Endothelial cell of umbilical vein (primary cell): ENCODE measurements around the gene NDUFS8. TPM values are rescaled to one million over a fixed set of nuclear protein-coding genes. Genes with fewer than 3 reads are reported as not detected.
"Not testable (repeated sequence)": the region's sequence is repeated elsewhere in the genome, so short reads cannot be mapped to it uniquely, and the experiment has no call there.

Experiments used
- Bru-seq: library from RNA; stranded (reverse); fragments of 400-500 nt; gene quantifications from one replicate; lab custom pipeline; 2021; lab: Mats Ljungman, UMichigan
- BruChase-seq, 2 experiments: library from RNA; stranded (reverse); fragments of 400-500 nt; gene quantifications; one replicate each; lab custom pipeline; 2021; lab: Mats Ljungman, UMichigan
- BruUV-seq: library from RNA; stranded (reverse); fragments of 400-500 nt; replicated peaks from 2 replicates; lab custom pipeline; 2021; lab: Mats Ljungman, UMichigan
- CTCF ChIA-PET: fragments of 300-600, 350-600 bp; sonication (Branson Sonifier 250); formaldehyde crosslinking; loops from one replicate; lab custom pipeline; 2021; ENCODE audit warnings: antibody characterized with exemption, inconsistent platforms; lab: Charles Lee
- POLR2A ChIA-PET: fragments of 300-600, 350-600 bp; sonication (Branson Sonifier 250); formaldehyde crosslinking; loops from one replicate; lab custom pipeline; 2021; ENCODE audit warnings: antibody characterized with exemption, inconsistent platforms; lab: Charles Lee
- DNase-seq: peaks from one replicate; pipeline ENCODE4 v3.0.0-alpha.2; 2011; ENCODE audit warnings: low read depth, low spot score
- FAIRE-seq: peaks from 2 replicates; lab custom pipeline; 2011; peaks lifted over from hg19 to GRCh38; lab: Jason Lieb, UNC
- H2AFZ ChIP-seq: 2 replicates; pipeline ENCODE4 v1.6.0; 2012; ENCODE audit warnings: low read depth, low read length, control low read depth, inconsistent platforms
- H3K27ac ChIP-seq: 2 replicates; pipeline ENCODE4 v1.5.1; 2011; ENCODE audit warnings: low read depth, mild to moderate bottlenecking, control low read depth, low read length, moderate library complexity; ENCODE audit not compliant: insufficient read depth
- H3K27me3 ChIP-seq, 2 experiments: 2 replicates each; pipeline versions ENCODE4 v1.6.0 to v1.6.1; 2011; ENCODE audit warnings: low read length in 2 of 2, mixed read lengths in 1 of 2; ENCODE audit not compliant: control insufficient read depth in 2 of 2, insufficient read depth in 2 of 2
- H3K36me3 ChIP-seq, 2 experiments: 2 replicates in 1 of 2; 3 replicates in 1 of 2; pipeline ENCODE4 v1.5.1; 2011; ENCODE audit warnings: low read length in 2 of 2, mild to moderate bottlenecking in 1 of 2, moderate library complexity in 1 of 2; ENCODE audit not compliant: control insufficient read depth in 2 of 2, insufficient read depth in 2 of 2; ENCODE audit errors: extremely low read depth in 1 of 2
- H3K4me1 ChIP-seq: 3 replicates; pipeline ENCODE4 v1.5.1; 2011; ENCODE audit warnings: mild to moderate bottlenecking, low read length; ENCODE audit not compliant: control insufficient read depth, insufficient read depth; ENCODE audit errors: extremely low read depth
- H3K4me2 ChIP-seq: 2 replicates; pipeline ENCODE4 v1.6.1; 2011; ENCODE audit warnings: low read length, control low read depth, mixed read lengths; ENCODE audit not compliant: insufficient read depth
- H3K4me3 ChIP-seq, 3 experiments: fragments of 200-600 bp in 1 of 3; sonication (generic), shearing (Covaris generic) in 1 of 3; replicated peaks in 1 of 3; 2 replicates each; pipeline ENCODE4 v1.5.1; 2011 to 2016; ENCODE audit warnings: control low read depth in 3 of 3, low read length in 3 of 3, mild to moderate bottlenecking in 2 of 3, inconsistent platforms in 1 of 3, low read depth in 1 of 3, moderate library complexity in 1 of 3; ENCODE audit not compliant: insufficient read depth in 1 of 3
- H3K79me2 ChIP-seq: 2 replicates; pipeline ENCODE4 v1.6.0; 2012; ENCODE audit warnings: low read length, inconsistent platforms; ENCODE audit not compliant: control insufficient read depth, insufficient read depth
- H3K9ac ChIP-seq: replicated peaks from 2 replicates; pipeline ENCODE3; 2011; ENCODE audit warnings: low read length, control low read depth; ENCODE audit not compliant: insufficient read depth; ENCODE audit errors: extremely low read depth
- H3K9me1 ChIP-seq: replicated peaks from 3 replicates; pipeline ENCODE4 v1.6.0; 2011; ENCODE audit warnings: mild to moderate bottlenecking, low read length; ENCODE audit not compliant: control insufficient read depth, insufficient read depth; ENCODE audit errors: extremely low read depth
- H3K9me3 ChIP-seq: replicated peaks from 2 replicates; pipeline ENCODE4 v1.5.1; 2012; ENCODE audit warnings: low read length, inconsistent platforms; ENCODE audit not compliant: control insufficient read depth, insufficient read depth
- H4K20me1 ChIP-seq: replicated peaks from 2 replicates; pipeline ENCODE3; 2011; ENCODE audit warnings: mild to moderate bottlenecking, low read length; ENCODE audit not compliant: control insufficient read depth, insufficient read depth; ENCODE audit errors: extremely low read depth
- EZH2 ChIP-seq: IDR thresholded peaks from 2 replicates; pipeline ENCODE4 v1.6.1; 2012; ENCODE audit warnings: borderline replicate concordance, low read depth, mild to moderate bottlenecking, moderate library complexity, low read length, inconsistent platforms; ENCODE audit not compliant: severe bottlenecking
- JUN ChIP-seq: IDR thresholded peaks from 2 replicates; pipeline ENCODE4 v1.6.1; 2011; ENCODE audit warnings: borderline replicate concordance, low read depth; ENCODE audit not compliant: insufficient read length, insufficient read depth
- MYC ChIP-seq: IDR thresholded peaks from one replicate; pipeline ENCODE4 v1.6.1; 2011; ENCODE audit warnings: mild to moderate bottlenecking, low read depth, low read length
- POLR2A ChIP-seq: IDR thresholded peaks from 2 replicates; pipeline ENCODE4 v1.6.1; 2012; ENCODE audit warnings: low read depth, mild to moderate bottlenecking, control low read depth, low read length
- POLR2AphosphoS5 ChIP-seq: IDR thresholded peaks from 2 replicates; pipeline ENCODE4 v1.6.1; 2012; ENCODE audit warnings: low read depth, mild to moderate bottlenecking, control low read depth, low read length, moderate library complexity; ENCODE audit not compliant: insufficient read depth
- dilution Hi-C: fragments of 300-500 bp; cut with MboI; formaldehyde crosslinking; loops from one replicate; pipeline ENCODE4 v1.15.0; 2019; ENCODE audit warnings: low sequenced_read_pairs; ENCODE audit not compliant: extremely low pct_ligation_motif_present
- intact Hi-C: fragments of 100-400 bp; cut with micrococcal nuclease; formaldehyde crosslinking; loops from one replicate; pipeline ENCODE4 v1.10.0; 2022
- long read RNA-seq: library from polyadenylated mRNA; stranded (forward); transcript quantifications from one replicate; pipeline ENCODE4 v2.0.0, GENCODE V29; 2021
- polyA minus RNA-seq, 3 experiments: library from RNA; depleted of rRNA, polyadenylated mRNA; stranded (reverse); fragments of >200 nt; gene quantifications; 1 replicate in 1 of 3; 2 replicates in 2 of 3; pipeline ENCODE4 v1.2.3, GENCODE V29; 2011
- polyA plus RNA-seq, 4 experiments: library from polyadenylated mRNA; depleted of rRNA in 3 of 4; stranded (reverse) in 3 of 4; unstranded in 1 of 4; fragments of >200 nt; gene quantifications; 2 replicates each; pipeline versions ENCODE4 v1.2.1 to v1.2.3, GENCODE V29; 2011 to 2012; ENCODE audit warnings: missing spikeins in 1 of 4
- total RNA-seq: library from RNA; stranded (reverse); gene quantifications from 2 replicates; pipeline ENCODE4 v1.2.3, GENCODE V29; 2021

NDUFS8 gene
- total RNA-seq (150 and 170 TPM in 2 replicates), polyA plus RNA-seq (166 and 220 TPM in 2 replicates), polyA minus RNA-seq (74.2 and 83.9 TPM in 2 replicates), Bru-seq, nascent RNA (percentile 63 among the genes with signal in this experiment), BruChase-seq, experiment 1, labeled RNA remaining after a 6-hour chase (percentile 70 among the genes with signal in this experiment), BruChase-seq, experiment 2, labeled RNA remaining after a 2-hour chase (percentile 64 among the genes with signal in this experiment)
- 85.9 and 127 TPM in 2 replicates for polyA plus RNA-seq (2011; cell fraction: cytosol; rRNA removed)
- 58.1 and 68.9 TPM in 2 replicates for polyA plus RNA-seq (2011; cell fraction: nucleus; rRNA removed)
- 96.4 and 179 TPM in 2 replicates for polyA plus RNA-seq (2012)
- polyA minus RNA-seq (2011; cell fraction: cytosol; rRNA and poly(A)+ RNA removed) = 260 TPM
- polyA minus RNA-seq (2011; cell fraction: nucleus; rRNA and poly(A)+ RNA removed) = 32.0 and 34.3 TPM in 2 replicates
- long read RNA-seq, transcript NDUFS8-201 (7 exons, 791 nt) = major isoform, 545 of 659 reads
- long read RNA-seq, transcript NDUFS8-207 (7 exons, 689 nt) = minor isoform, 8 of 659 reads
- long read RNA-seq, partial matches to known transcripts = 39 of 659 reads
- long read RNA-seq, other reads (novel, unspliced or antisense) = 59 of 659 reads

GRCh38 chr11:68030318-68031143 is at the start of gene NDUFS8:
TSS of gene NDUFS8 (plus strand) at chr11:68030681. CDS start at chr11:68032152, 1,471 bp downstream.
- POLR2A ChIA-PET = no interaction called here
- Histone ChIP-seq H3K4me1 (peaks cover 11% of the 10 kb centered on the region), H4K20me1 (no peaks in the 10 kb centered on the region), H3K4me2 (peak within 1 kb of the TSS; percentile 56), H3K9me3 (no peaks in the 10 kb centered on the region), H3K36me3 (peaks cover 0 to 16% of the 10 kb centered on the region in 2 experiments), H3K27ac (peak within 1 kb of the TSS; percentile 43), H3K4me3 (peak within 1 kb of the TSS; percentile 50 to 83 (median 79)), H2AFZ (peak within 1 kb of the TSS; percentile 82), H3K9me1 (no peaks in the 10 kb centered on the region), H3K9ac (peak within 1 kb of the TSS; percentile 79), H3K27me3 (no peaks in the 10 kb centered on the region), H3K79me2 (peaks cover 18% of the 10 kb centered on the region)
- CTCF ChIA-PET = interaction anchor here (1.0 kb wide), 1 partner anchor 9 kb away, joined by 3 read pairs; the partner anchor contains the start of gene TCIRG1
- FAIRE-seq (peak; percentile 100), DNase-seq (peak; percentile 100)
- dilution Hi-C loops = no loop called here
- TF ChIP-seq EZH2 (no peak), JUN (no peak), MYC (no peak), POLR2A (peak; percentile 83), POLR2AphosphoS5 (peak; percentile 40)
- no TSS peak for BruUV-seq
- intact Hi-C loops = loop anchor here (1.0 kb wide), 1 partner anchor 8 kb away; no protein-coding TSS in a partner anchor

GRCh38 chr11:67981226-67981625 is 49.3 kb upstream of the NDUFS8 start:
- DNase-seq, H3K9me3 ChIP-seq, H3K4me3 ChIP-seq, H3K4me2 ChIP-seq, BruUV-seq, H2AFZ ChIP-seq, H3K36me3 ChIP-seq, H3K79me2 ChIP-seq, H3K4me1 ChIP-seq, H3K9ac ChIP-seq, H3K9me1 ChIP-seq, intact Hi-C loops, H4K20me1 ChIP-seq, H3K27ac ChIP-seq, dilution Hi-C loops, FAIRE-seq, H3K27me3 ChIP-seq, CTCF ChIA-PET: not testable (repeated sequence)
- POLR2A ChIA-PET = interaction anchor here (0.7 kb wide), 1 partner anchor 178 kb away, joined by 3 read pairs; no protein-coding TSS in a partner anchor

- H3K4me1 ChIP-seq, dilution Hi-C loops, H3K4me2 ChIP-seq, POLR2A ChIA-PET, H3K79me2 ChIP-seq, intact Hi-C loops, CTCF ChIA-PET, FAIRE-seq, H3K9me3 ChIP-seq, H2AFZ ChIP-seq, H3K9me1 ChIP-seq, H4K20me1 ChIP-seq, H3K36me3 ChIP-seq, H3K4me3 ChIP-seq, H3K27ac ChIP-seq, BruUV-seq, H3K9ac ChIP-seq, DNase-seq, H3K27me3 ChIP-seq: not testable (repeated sequence)
Measured at GRCh38 chr11:67982255-67982857, 48.1 kb upstream of the NDUFS8 start.
